22Rv1 (cell line): ENCODE measurements around the gene SERPINA3.

Experiments used
- ZFX ChIP-seq: fragments of 450-650 bp; IDR thresholded peaks from 2 replicates; pipeline ENCODE4 v1.6.1; 2017; ENCODE audit warnings: antibody characterized with exemption, borderline replicate concordance
- TF ChIP-seq, protein P1 (sequence below): fragments of 450-650 bp; IDR thresholded peaks from 2 replicates; pipeline ENCODE4 v1.5.1; 2017; ENCODE audit warnings: mild to moderate bottlenecking

- TF ChIP-seq, protein P1, sequence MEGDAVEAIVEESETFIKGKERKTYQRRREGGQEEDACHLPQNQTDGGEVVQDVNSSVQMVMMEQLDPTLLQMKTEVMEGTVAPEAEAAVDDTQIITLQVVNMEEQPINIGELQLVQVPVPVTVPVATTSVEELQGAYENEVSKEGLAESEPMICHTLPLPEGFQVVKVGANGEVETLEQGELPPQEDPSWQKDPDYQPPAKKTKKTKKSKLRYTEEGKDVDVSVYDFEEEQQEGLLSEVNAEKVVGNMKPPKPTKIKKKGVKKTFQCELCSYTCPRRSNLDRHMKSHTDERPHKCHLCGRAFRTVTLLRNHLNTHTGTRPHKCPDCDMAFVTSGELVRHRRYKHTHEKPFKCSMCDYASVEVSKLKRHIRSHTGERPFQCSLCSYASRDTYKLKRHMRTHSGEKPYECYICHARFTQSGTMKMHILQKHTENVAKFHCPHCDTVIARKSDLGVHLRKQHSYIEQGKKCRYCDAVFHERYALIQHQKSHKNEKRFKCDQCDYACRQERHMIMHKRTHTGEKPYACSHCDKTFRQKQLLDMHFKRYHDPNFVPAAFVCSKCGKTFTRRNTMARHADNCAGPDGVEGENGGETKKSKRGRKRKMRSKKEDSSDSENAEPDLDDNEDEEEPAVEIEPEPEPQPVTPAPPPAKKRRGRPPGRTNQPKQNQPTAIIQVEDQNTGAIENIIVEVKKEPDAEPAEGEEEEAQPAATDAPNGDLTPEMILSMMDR: no peak
- TF ChIP-seq ZFX: no peak
Measured at GRCh38 chr14:94638339-94638738, 26.1 kb downstream of the SERPINA3 start.
